GM18499 (cell line): ENCODE data around the gene SAP30BP.

ENCODE experiments used
- ATAC-seq: cut with Tn5 transposase; IDR thresholded peaks from one replicate; pipeline ENCODE4 v1.9.1; 2021; ENCODE audit warnings: moderate number of reproducible peaks; ENCODE audit not compliant: insufficient read depth, unreplicated experiment

SAP30BP gene

GRCh38 chr17:75666959-75667790, at the start of gene SAP30BP, which contains the start of gene RECQL5:
SAP30BP (plus strand) TSS chr17:75667338; CDS start chr17:75667373, 35 bp downstream.
RECQL5 (minus strand) TSS chr17:75667154; CDS start chr17:75666557, 597 bp downstream.
- ATAC-seq: peak; percentile 33

- ATAC-seq: no peak
Measured at GRCh38 chr17:75617675-75618074, 49.5 kb upstream of the SAP30BP start.

- ATAC-seq: no peak
Measured at GRCh38 chr17:75619506-75620431, 47.4 kb upstream of the SAP30BP start.

- ATAC-seq: no peak
Measured at GRCh38 chr17:75621489-75621888, 45.6 kb upstream of the SAP30BP start.

GRCh38 chr17:75622076-75622475, 45.1 kb upstream of the SAP30BP start:
- no peak for ATAC-seq

- ATAC-seq: no peak
Measured at GRCh38 chr17:75622771-75623273, 44.3 kb upstream of the SAP30BP start.

- ATAC-seq: no peak
Measured at GRCh38 chr17:75623386-75623785, 43.8 kb upstream of the SAP30BP start.

GRCh38 chr17:75624021-75624420, 43.1 kb upstream of the SAP30BP start:
- ATAC-seq: no peak

GRCh38 chr17:75624714-75625345, 42.3 kb upstream of the SAP30BP start:
- no peak for ATAC-seq

- ATAC-seq: no peak
Measured at GRCh38 chr17:75625813-75626486, 41.2 kb upstream of the SAP30BP start.

GRCh38 chr17:75626496-75627038, 40.6 kb upstream of the SAP30BP start:
- no peak for ATAC-seq

GRCh38 chr17:75627094-75627493, 40.0 kb upstream of the SAP30BP start:
- ATAC-seq: no peak

- ATAC-seq: no peak
Measured at GRCh38 chr17:75628425-75628824, 38.7 kb upstream of the SAP30BP start.

GRCh38 chr17:75629157-75629556, 38.0 kb upstream of the SAP30BP start:
- no peak for ATAC-seq

- no peak for ATAC-seq
Measured at GRCh38 chr17:75630071-75630917, 36.8 kb upstream of the SAP30BP start.

GRCh38 chr17:75631353-75631752, 35.8 kb upstream of the SAP30BP start:
- no peak for ATAC-seq

- no peak for ATAC-seq
Measured at GRCh38 chr17:75632428-75632827, 34.7 kb upstream of the SAP30BP start.

- ATAC-seq: no peak
Measured at GRCh38 chr17:75632863-75633485, 34.2 kb upstream of the SAP30BP start, which contains the start of gene SMIM5. SMIM5 (plus strand) TSS chr17:75633434; CDS start chr17:75640202, 6,768 bp downstream.
